DMS153 (cell line): Measurements from ENCODE around the gene NRBF2.

Experiments
- DNase-seq: peaks from one replicate; lab custom pipeline; 2025; lab: John Stamatoyannopoulos, UW

Gene NRBF2

GRCh38 chr10:63164166-63164623 is 31.1 kb downstream of the NRBF2 start:
- no peak for DNase-seq

GRCh38 chr10:63165249-63165648 is 32.1 kb downstream of the NRBF2 start:
- no peak for DNase-seq

GRCh38 chr10:63166742-63167258 is 33.7 kb downstream of the NRBF2 start:
- DNase-seq, result peak; percentile 57

- DNase-seq, result no peak
Observed at GRCh38 chr10:63168821-63169462, 35.8 kb downstream of the NRBF2 start.

GRCh38 chr10:63169624-63170023 is 36.5 kb downstream of the NRBF2 start:
- no peak for DNase-seq

- DNase-seq, result no peak
Observed at GRCh38 chr10:63171255-63171855, 38.2 kb downstream of the NRBF2 start.

GRCh38 chr10:63171926-63172325 is 38.8 kb downstream of the NRBF2 start:
- no peak for DNase-seq

GRCh38 chr10:63173468-63174232 is 40.5 kb downstream of the NRBF2 start:
- DNase-seq, result no peak

GRCh38 chr10:63175534-63175933 is 42.4 kb downstream of the NRBF2 start:
- no peak for DNase-seq

GRCh38 chr10:63192826-63193225 is 59.7 kb downstream of the NRBF2 start:
- DNase-seq, result no peak

GRCh38 chr10:63197344-63198092 is 64.4 kb downstream of the NRBF2 start:
- DNase-seq, result no peak

- DNase-seq, result no peak
Observed at GRCh38 chr10:63199716-63200115, 66.6 kb downstream of the NRBF2 start.

GRCh38 chr10:63200431-63200830 is 67.3 kb downstream of the NRBF2 start:
- no peak for DNase-seq

- DNase-seq, result no peak
Observed at GRCh38 chr10:63201118-63201517, 68.0 kb downstream of the NRBF2 start.
